ENCODE results near the gene ACADVL. TPM values are rescaled to one million over a fixed set of nuclear protein-coding genes. Genes with fewer than 3 reads are reported as not detected.
A peak's percentile ranks its signal among the peaks of the same experiment; 100 is the strongest.
"Not testable (repeated sequence)": the region's sequence is repeated elsewhere in the genome, so short reads cannot be mapped to it uniquely, and the experiment has no call there.

ACADVL gene
- total and polyA plus RNA-seq, 4 donors, result 159 to 1,724 (median 436) TPM

GRCh38 chr17:7241090-7241733, 21.5 kb downstream of the ACADVL start:
- H3K27ac ChIP-seq (ENCODE audit: low read depth in 1 of 2, low read length in 2 of 2), result peak overlapping the region in 1 of 2 donors; percentile 38
- peaks cover 0 to 3% of the 10 kb centered on the region in 2 donors for H3K4me1 ChIP-seq (ENCODE audit: control insufficient read depth in 1 of 2, insufficient read depth in 2 of 2, low read length in 2 of 2)
- intact Hi-C loops (cut with DNase I), result no loop called here
- DNase-seq, result no peak
- H3K36me3 ChIP-seq (ENCODE audit: control insufficient read depth in 1 of 2, insufficient read depth in 2 of 2, low read length in 1 of 2), result peaks cover 0 to 2% of the 10 kb centered on the region in 2 donors
- 27 to 28% methylated on average over 9 of the region's 9 CpGs for WGBS, 2 donors
- H3K4me3 ChIP-seq (ENCODE audit: low read length in 2 of 2), result peak overlapping the region; percentile 29 to 48
- H3K9me3 ChIP-seq (ENCODE audit: control insufficient read depth, low read length), result no peaks in the 10 kb centered on the region
- no peaks in the 10 kb centered on the region for H3K27me3 ChIP-seq (ENCODE audit: control insufficient read depth in 1 of 2, insufficient read depth in 2 of 2, low read length in 1 of 2)
- no peak for ATAC-seq (ENCODE audit: low FRiP score)

- Histone ChIP-seq H3K4me3 (ENCODE audit: low read length in 2 of 2) (peak within 1 kb of the TSS; percentile 48 to 51), H3K27me3 (ENCODE audit: control insufficient read depth in 1 of 2, insufficient read depth in 2 of 2, low read length in 1 of 2) (no peaks in the 10 kb centered on the region), H3K9me3 (ENCODE audit: control insufficient read depth, low read length) (no peaks in the 10 kb centered on the region), H3K4me1 (ENCODE audit: control insufficient read depth in 1 of 2, insufficient read depth in 2 of 2, low read length in 2 of 2) (peaks cover 0 to 3% of the 10 kb centered on the region in 2 donors), H3K36me3 (ENCODE audit: control insufficient read depth in 1 of 2, insufficient read depth in 2 of 2, low read length in 1 of 2) (peaks cover 0 to 2% of the 10 kb centered on the region in 2 donors), H3K27ac (ENCODE audit: low read depth in 1 of 2, low read length in 2 of 2) (peak within 1 kb of the TSS; percentile 72 to 96)
- peak; percentile 96 to 98 for DNase-seq
- 0 to 1% methylated on average over 58 to 62 of the region's 62 CpGs for WGBS, 2 donors
- intact Hi-C loops (cut with DNase I), result no loop called here
- peak; percentile 90 for ATAC-seq (ENCODE audit: low FRiP score)
Measured at GRCh38 chr17:7241783-7242716, 22.3 kb downstream of the ACADVL start, which contains the start of gene GABARAP. Gene GABARAP, minus strand, starts transcription at chr17:7242449. Its CDS starts 119 bp downstream, at chr17:7242330.

GRCh38 chr17:7242717-7243452, 23.1 kb downstream of the ACADVL start:
- Histone ChIP-seq H3K36me3 (ENCODE audit: control insufficient read depth in 1 of 2, insufficient read depth in 2 of 2, low read length in 1 of 2) (peaks cover 0 to 2% of the 10 kb centered on the region in 2 donors), H3K4me1 (ENCODE audit: control insufficient read depth in 1 of 2, insufficient read depth in 2 of 2, low read length in 2 of 2) (peaks cover 0 to 3% of the 10 kb centered on the region in 2 donors), H3K4me3 (ENCODE audit: low read length in 2 of 2) (peak overlapping the region; percentile 20 to 51), H3K9me3 (ENCODE audit: control insufficient read depth, low read length) (no peaks in the 10 kb centered on the region), H3K27ac (ENCODE audit: low read depth in 1 of 2, low read length in 2 of 2) (peak overlapping the region in 1 of 2 donors; percentile 96), H3K27me3 (ENCODE audit: control insufficient read depth in 1 of 2, insufficient read depth in 2 of 2, low read length in 1 of 2) (no peaks in the 10 kb centered on the region)
- intact Hi-C loops (cut with DNase I), result no loop called here
- WGBS, 2 donors, result 0% methylated on average over 42 to 49 of the region's 49 CpGs
- ATAC-seq (ENCODE audit: low FRiP score), result peak; percentile 88
- DNase-seq, result peak; percentile 98

GRCh38 chr17:7243453-7243729, 23.7 kb downstream of the ACADVL start:
- intact Hi-C loops (cut with DNase I), result no loop called here
- DNase-seq, result no peak
- peaks cover 0 to 2% of the 10 kb centered on the region in 2 donors for H3K36me3 ChIP-seq (ENCODE audit: control insufficient read depth in 1 of 2, insufficient read depth in 2 of 2, low read length in 1 of 2)
- H3K4me1 ChIP-seq (ENCODE audit: control insufficient read depth in 1 of 2, insufficient read depth in 2 of 2, low read length in 2 of 2), result peaks cover 0 to 3% of the 10 kb centered on the region in 2 donors
- no peaks in the 10 kb centered on the region for H3K9me3 ChIP-seq (ENCODE audit: control insufficient read depth, low read length)
- H3K27me3 ChIP-seq (ENCODE audit: control insufficient read depth in 1 of 2, insufficient read depth in 2 of 2, low read length in 1 of 2), result no peaks in the 10 kb centered on the region
- 24% methylated on average over 2 of the region's 2 CpGs for WGBS, 2 donors
- peak overlapping the region; percentile 20 to 42 for H3K4me3 ChIP-seq (ENCODE audit: low read length in 2 of 2)
- no peak for ATAC-seq (ENCODE audit: low FRiP score)
- peak overlapping the region in 1 of 2 donors; percentile 96 for H3K27ac ChIP-seq (ENCODE audit: low read depth in 1 of 2, low read length in 2 of 2)

GRCh38 chr17:7243838-7244237, 24.1 kb downstream of the ACADVL start:
- not testable (repeated sequence) for H3K36me3 ChIP-seq (ENCODE audit: control insufficient read depth in 1 of 2, insufficient read depth in 2 of 2, low read length in 1 of 2)

GRCh38 chr17:7246779-7247178, 27.0 kb downstream of the ACADVL start:
- Histone ChIP-seq H3K9me3 (ENCODE audit: control insufficient read depth, low read length) (no peaks in the 10 kb centered on the region), H3K4me1 (ENCODE audit: control insufficient read depth in 1 of 2, insufficient read depth in 2 of 2, low read length in 2 of 2) (peaks cover 0 to 2% of the 10 kb centered on the region in 2 donors), H3K4me3 (ENCODE audit: low read length in 2 of 2) (no peak overlapping the region), H3K36me3 (ENCODE audit: control insufficient read depth in 1 of 2, insufficient read depth in 2 of 2, low read length in 1 of 2) (peaks cover 0 to 2% of the 10 kb centered on the region in 2 donors), H3K27ac (ENCODE audit: low read depth in 1 of 2, low read length in 2 of 2) (no peak overlapping the region), H3K27me3 (ENCODE audit: control insufficient read depth in 1 of 2, insufficient read depth in 2 of 2, low read length in 1 of 2) (no peaks in the 10 kb centered on the region)
- ATAC-seq (ENCODE audit: low FRiP score), result no peak
- intact Hi-C loops (cut with DNase I), result no loop called here
- DNase-seq, result no peak
- WGBS, 2 donors, result 89 to 91% methylated on average over 5 of the region's 5 CpGs

More at GRCh38 chr17:7243838-7244237, 24.1 kb downstream of the ACADVL start:
- intact Hi-C loops (cut with DNase I); H3K9me3 ChIP-seq (ENCODE audit: control insufficient read depth, low read length); H3K27ac ChIP-seq (ENCODE audit: low read depth in 1 of 2, low read length in 2 of 2); DNase-seq; H3K4me3 ChIP-seq (ENCODE audit: low read length in 2 of 2); ATAC-seq (ENCODE audit: low FRiP score); H3K4me1 ChIP-seq (ENCODE audit: control insufficient read depth in 1 of 2, insufficient read depth in 2 of 2, low read length in 2 of 2); H3K27me3 ChIP-seq (ENCODE audit: control insufficient read depth in 1 of 2, insufficient read depth in 2 of 2, low read length in 1 of 2): not testable (repeated sequence)
- WGBS, 2 donors, result 67 to 69% methylated on average over 10 of the region's 10 CpGs

- Histone ChIP-seq H3K4me1 (ENCODE audit: control insufficient read depth in 1 of 2, insufficient read depth in 2 of 2, low read length in 2 of 2) (peaks cover 0 to 2% of the 10 kb centered on the region in 2 donors), H3K9me3 (ENCODE audit: control insufficient read depth, low read length) (no peaks in the 10 kb centered on the region), H3K27me3 (ENCODE audit: control insufficient read depth in 1 of 2, insufficient read depth in 2 of 2, low read length in 1 of 2) (no peaks in the 10 kb centered on the region), H3K27ac (ENCODE audit: low read depth in 1 of 2, low read length in 2 of 2) (no peak overlapping the region), H3K36me3 (ENCODE audit: control insufficient read depth in 1 of 2, insufficient read depth in 2 of 2, low read length in 1 of 2) (peaks cover 0 to 2% of the 10 kb centered on the region in 2 donors), H3K4me3 (ENCODE audit: low read length in 2 of 2) (no peak overlapping the region)
- DNase-seq (no peak), ATAC-seq (ENCODE audit: low FRiP score) (no peak)
- WGBS, 2 donors, result 66 to 72% methylated on average over 4 of the region's 4 CpGs
- intact Hi-C loops (cut with DNase I), result no loop called here
Measured at GRCh38 chr17:7248796-7249195, 29.1 kb downstream of the ACADVL start.

GRCh38 chr17:7249214-7249613, 29.5 kb downstream of the ACADVL start:
- Histone ChIP-seq H3K4me1 (ENCODE audit: control insufficient read depth in 1 of 2, insufficient read depth in 2 of 2, low read length in 2 of 2) (peaks cover 0 to 2% of the 10 kb centered on the region in 2 donors), H3K4me3 (ENCODE audit: low read length in 2 of 2) (no peak overlapping the region), H3K27me3 (ENCODE audit: control insufficient read depth in 1 of 2, insufficient read depth in 2 of 2, low read length in 1 of 2) (no peaks in the 10 kb centered on the region), H3K9me3 (ENCODE audit: control insufficient read depth, low read length) (no peaks in the 10 kb centered on the region), H3K36me3 (ENCODE audit: control insufficient read depth in 1 of 2, insufficient read depth in 2 of 2, low read length in 1 of 2) (peaks cover 0 to 2% of the 10 kb centered on the region in 2 donors), H3K27ac (ENCODE audit: low read depth in 1 of 2, low read length in 2 of 2) (no peak overlapping the region)
- ATAC-seq (ENCODE audit: low FRiP score), result no peak
- DNase-seq, result no peak
- 76 to 77% methylated on average over 6 of the region's 6 CpGs for WGBS, 2 donors
- intact Hi-C loops (cut with DNase I), result no loop called here
